ENCODE data around the gene C6orf163. TPM values are rescaled to one million over a fixed set of nuclear protein-coding genes. Genes with fewer than 3 reads are reported as not detected.

The C6orf163 gene
- total RNA-seq, 1 experiment from 2014 or later: 1.2 TPM

- Mint-ChIP-seq H3K9me3 (no peaks in the 10 kb centered on the region), H3K4me1 (no peaks in the 10 kb centered on the region), H3K36me3 (ENCODE audit: insufficient read depth in 1 of 3, low read depth in 3 of 3) (no peaks in the 10 kb centered on the region), H3K27ac (peak overlapping the region in 2 of 3 experiments; percentile 39 to 40; a peak in 1 of 7 replicates), H3K4me3 (no peak overlapping the region; a peak in 1 of 5 replicates), H3K27me3 (ENCODE audit: low read depth) (peaks cover 3% of the 10 kb centered on the region; the same call in 1 of the 2 replicates)
- H3K27ac ChIP-seq (ENCODE audit: insufficient read length, low read depth, low read length): no peak overlapping the region
- no peaks in the 10 kb centered on the region for H3K4me1 ChIP-seq (ENCODE audit: insufficient read depth, low read length)
- no peaks in the 10 kb centered on the region for H3K23me2 ChIP-seq (ENCODE audit: insufficient read length, low read depth, low read length, poor library complexity, severe bottlenecking)
- no peak overlapping the region for H3K56ac ChIP-seq (ENCODE audit: insufficient read length, low read depth, low read length)
- H4K5ac ChIP-seq (ENCODE audit: insufficient read length, low read depth, low read length): no peak overlapping the region
- no peaks in the 10 kb centered on the region for H3K79me2 ChIP-seq (ENCODE audit: insufficient read depth, low read length)
- no peaks in the 10 kb centered on the region for H3K27me3 ChIP-seq (ENCODE audit: insufficient read depth, low read length)
- no peak overlapping the region for H3T11ph ChIP-seq (ENCODE audit: low read length)
- no peak overlapping the region for H3K23ac ChIP-seq (ENCODE audit: insufficient read length, low read depth, low read length)
- no peak overlapping the region for H2BK120ac ChIP-seq (ENCODE audit: low read depth, low read length, poor library complexity, severe bottlenecking)
- no peak overlapping the region for H4K91ac ChIP-seq (ENCODE audit: insufficient read length, low read depth, low read length)
- H3K79me1 ChIP-seq (ENCODE audit: insufficient read depth, low read depth, low read length, poor library complexity, severe bottlenecking): no peaks in the 10 kb centered on the region
- no peak overlapping the region for H2AK5ac ChIP-seq (ENCODE audit: insufficient read length, low read length)
- no peak overlapping the region for H3K18ac ChIP-seq (ENCODE audit: insufficient read length, low read depth, low read length)
- H3K14ac ChIP-seq (ENCODE audit: insufficient read depth, low read length): no peak overlapping the region
- DNase-seq: no peak
- no peak overlapping the region for H3K9ac ChIP-seq (ENCODE audit: extremely low read depth, insufficient read length, low read length)
- no peak overlapping the region for H2BK5ac ChIP-seq (ENCODE audit: insufficient read length, low read length)
- H4K8ac ChIP-seq (replicated peaks; ENCODE audit: insufficient read length, low read depth, low read length): no peak overlapping the region
- no peak for TF ChIP-seq CTCF (conservative IDR thresholded peaks at IDR 0.05)
- no peak overlapping the region for H2BK12ac ChIP-seq (ENCODE audit: insufficient read length, low read depth, low read length)
- no peak overlapping the region for H3K4ac ChIP-seq (ENCODE audit: low read depth, low read length)
- no peaks in the 10 kb centered on the region for H3K9me3 ChIP-seq (ENCODE audit: control insufficient read depth, low read depth, low read length)
- WGBS (ENCODE audit: extremely low coverage, insufficient read length, low lambda C conversion rate): no CpG with 5 or more reads among the region's 1 CpG
- no peak overlapping the region for H2BK15ac ChIP-seq (ENCODE audit: low read depth, low read length)
- H2AFZ ChIP-seq (ENCODE audit: low read length): no peak overlapping the region
- no peak overlapping the region for H3K4me2 ChIP-seq (ENCODE audit: insufficient read depth, insufficient read length, low read length)
- H2BK20ac ChIP-seq (ENCODE audit: low read depth, low read length, poor library complexity, severe bottlenecking): no peak overlapping the region
- H4K20me1 ChIP-seq (ENCODE audit: control insufficient read depth, insufficient read depth, insufficient read length): no peaks in the 10 kb centered on the region
These were observed 53.0 kb downstream of the C6orf163 start for GRCh38 chr6:87397656-87398055.

Data from H9 (cell line).